Activated naive CD8-positive, alpha-beta T cell treated with anti-CD3 and anti-CD28 coated beads, Interleukin-2, amount 10 ng/mL, durations not matched to agents 7 days and 5 days (primary cell): ENCODE measurements around the gene CLEC4M. TPM values are rescaled to one million over a fixed set of nuclear protein-coding genes. Genes with fewer than 3 reads are reported as not detected.
"Not testable (repeated sequence)": the region's sequence is repeated elsewhere in the genome, so short reads cannot be mapped to it uniquely, and the experiment has no call there.

Source experiments
- ATAC-seq: fragments of 150-1000 bp; cut with Tn5 transposase; one replicate; pipeline ENCODE4 v1.10.0; 2021; ENCODE audit warnings: low read depth, moderate library complexity
- POLR2A ChIA-PET: fragments of 350-600 bp; sonication (Branson Sonifier 250); formaldehyde crosslinking; loops from one replicate; lab custom pipeline; 2021; ENCODE audit warnings: antibody characterized with exemption; lab: Charles Lee
- DNase-seq: peaks from one replicate; pipeline ENCODE4 v3.0.0; 2021
- H3K27ac Mint-ChIP-seq: one replicate; pipeline ENCODE4 v1.8.0; 2022; ENCODE audit warnings: mild to moderate bottlenecking, mixed read lengths
- H3K27me3 Mint-ChIP-seq: one replicate; pipeline ENCODE4 v1.8.0; 2022; ENCODE audit warnings: mild to moderate bottlenecking, moderate library complexity, mixed read lengths
- H3K36me3 Mint-ChIP-seq: one replicate; pipeline ENCODE4 v1.8.0; 2021; ENCODE audit warnings: mild to moderate bottlenecking, mixed read lengths
- H3K4me1 Mint-ChIP-seq: one replicate; pipeline ENCODE4 v1.8.0; 2021; ENCODE audit warnings: mixed read lengths
- H3K4me3 Mint-ChIP-seq: one replicate; pipeline ENCODE4 v1.8.0; 2022; ENCODE audit warnings: mild to moderate bottlenecking, moderate library complexity, mixed read lengths
- H3K9me3 Mint-ChIP-seq: one replicate; pipeline ENCODE4 v1.8.0; 2021; ENCODE audit warnings: mixed read lengths
- total RNA-seq, 2 experiments: library from RNA; stranded (reverse); gene quantifications; one replicate each; pipeline ENCODE4 v1.2.3, GENCODE V29; 2021

Gene CLEC4M
- total RNA-seq, 2 experiments from 2014 or later, result not detected

DNA sequence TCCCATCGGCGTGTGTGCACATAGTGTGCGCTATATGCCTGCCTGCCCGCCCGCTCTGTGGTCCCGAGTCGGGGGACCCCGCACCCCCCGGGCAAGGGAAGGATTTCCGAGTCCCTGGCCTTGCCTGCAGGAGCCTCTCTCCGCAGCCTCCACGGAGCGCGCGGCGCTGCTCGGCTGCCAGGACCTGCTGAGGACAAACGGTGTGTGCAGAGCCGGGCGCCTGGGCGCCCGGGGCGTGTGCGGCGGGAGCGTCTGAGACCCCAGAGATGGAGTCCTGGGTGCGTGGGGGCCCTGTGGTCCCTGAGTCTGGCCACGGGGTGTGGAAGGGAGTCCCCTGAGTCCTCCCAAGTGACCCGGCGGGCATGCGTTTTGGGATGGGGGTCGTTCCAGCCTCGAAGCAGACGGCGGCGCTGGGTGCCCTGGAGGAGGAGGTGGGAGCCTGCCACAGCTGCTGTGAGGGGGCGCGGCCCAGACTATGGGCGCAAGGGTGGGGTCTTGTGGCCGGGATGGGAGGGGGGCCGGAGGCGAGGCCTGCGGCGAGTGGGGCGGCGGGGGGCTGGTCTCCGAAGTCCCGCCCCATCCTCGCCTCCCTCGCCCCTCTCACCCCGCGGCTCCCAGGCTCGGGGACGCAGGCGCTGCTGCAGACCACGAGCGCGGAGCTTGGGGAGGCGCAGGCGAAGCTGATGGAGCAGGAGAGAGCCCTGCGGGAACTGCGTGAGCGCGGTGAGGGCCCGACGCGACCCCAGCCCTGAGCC lies 25.3 kb downstream of the CLEC4M start:
- POLR2A ChIA-PET, result no interaction called here
- no peak overlapping the region for H3K27ac Mint-ChIP-seq

DNA sequence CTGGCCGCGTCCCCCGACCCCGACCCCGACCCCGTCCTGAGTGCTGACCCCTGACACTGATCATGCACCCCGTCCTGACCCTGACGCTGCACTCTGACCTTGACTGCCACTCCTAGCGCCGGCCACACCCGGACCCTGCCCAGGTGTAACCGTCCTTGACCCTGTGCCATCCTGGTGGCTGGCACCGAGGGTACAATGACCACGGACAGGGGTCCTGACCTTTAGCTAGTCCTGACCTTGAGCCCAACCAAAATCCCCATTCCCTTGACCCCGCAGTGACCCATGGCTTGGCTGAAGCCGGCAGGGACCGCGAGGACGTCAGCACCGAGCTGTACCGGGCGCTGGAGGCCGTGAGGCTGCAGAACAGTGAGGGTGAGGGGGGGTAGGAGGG lies 25.9 kb downstream of the CLEC4M start:
- DNase-seq (no peak), ATAC-seq (no peak)
- Mint-ChIP-seq H3K4me1 (peaks cover 3% of the 10 kb centered on the region), H3K27me3 (peaks cover 50% of the 10 kb centered on the region), H3K36me3 (no peaks in the 10 kb centered on the region), H3K9me3 (peaks cover 2% of the 10 kb centered on the region), H3K27ac (no peak overlapping the region), H3K4me3 (no peak overlapping the region)
- POLR2A ChIA-PET, result no interaction called here

More for the DNA sequence above, 25.3 kb downstream of the CLEC4M start:
- no peak for DNase-seq
- peaks cover 3% of the 10 kb centered on the region for H3K4me1 Mint-ChIP-seq
- H3K9me3 Mint-ChIP-seq, result peaks cover 2% of the 10 kb centered on the region
- no peak overlapping the region for H3K4me3 Mint-ChIP-seq
- H3K27me3 Mint-ChIP-seq, result peaks cover 55% of the 10 kb centered on the region
- no peak for ATAC-seq
- H3K36me3 Mint-ChIP-seq, result no peaks in the 10 kb centered on the region

DNA sequence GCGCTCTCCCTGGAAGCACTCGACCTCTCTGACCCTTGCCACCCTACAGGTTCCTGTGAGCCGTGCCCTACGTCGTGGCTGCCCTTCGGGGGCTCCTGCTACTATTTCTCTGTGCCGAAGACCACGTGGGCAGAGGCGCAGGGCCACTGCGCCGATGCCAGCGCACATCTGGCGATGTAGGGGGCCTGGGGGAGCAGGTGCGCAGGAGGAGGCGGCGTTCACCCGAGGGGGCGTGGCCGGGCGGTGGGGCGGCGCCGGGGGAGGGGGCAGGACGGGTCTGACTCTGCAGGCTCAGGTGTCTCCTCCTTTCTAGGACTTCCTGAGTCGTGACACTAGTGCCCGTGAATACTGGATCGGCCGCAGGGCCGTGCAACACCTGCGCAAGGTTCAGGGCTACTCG lies 26.4 kb downstream of the CLEC4M start:
- Mint-ChIP-seq H3K27ac (no peak overlapping the region), H3K9me3 (peaks cover 2% of the 10 kb centered on the region), H3K27me3 (peaks cover 46% of the 10 kb centered on the region), H3K4me3 (no peak overlapping the region), H3K4me1 (peaks cover 3% of the 10 kb centered on the region), H3K36me3 (no peaks in the 10 kb centered on the region)
- ATAC-seq (no peak), DNase-seq (no peak)
- POLR2A ChIA-PET, result no interaction called here

DNA sequence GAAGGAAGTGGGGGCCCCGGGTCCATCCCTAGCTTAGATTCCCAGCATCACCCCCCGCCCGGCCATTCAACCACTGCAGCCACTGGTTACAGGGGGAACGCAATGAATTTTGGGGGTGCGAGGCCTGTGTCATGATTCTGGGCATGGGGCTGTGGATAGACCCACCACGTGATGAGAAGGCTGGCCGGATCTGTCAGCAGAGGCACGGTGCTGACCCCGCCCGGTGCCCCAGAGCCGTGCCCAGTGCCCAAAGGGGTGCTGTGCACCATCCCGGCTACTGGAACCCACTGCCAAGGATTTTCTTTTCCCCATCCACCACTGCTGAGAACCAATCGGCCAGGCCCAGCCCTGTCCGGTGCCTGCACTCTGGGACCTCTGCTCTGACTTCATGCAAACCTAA lies 27.4 kb downstream of the CLEC4M start:
- no peak overlapping the region for H3K27ac Mint-ChIP-seq

DNA sequence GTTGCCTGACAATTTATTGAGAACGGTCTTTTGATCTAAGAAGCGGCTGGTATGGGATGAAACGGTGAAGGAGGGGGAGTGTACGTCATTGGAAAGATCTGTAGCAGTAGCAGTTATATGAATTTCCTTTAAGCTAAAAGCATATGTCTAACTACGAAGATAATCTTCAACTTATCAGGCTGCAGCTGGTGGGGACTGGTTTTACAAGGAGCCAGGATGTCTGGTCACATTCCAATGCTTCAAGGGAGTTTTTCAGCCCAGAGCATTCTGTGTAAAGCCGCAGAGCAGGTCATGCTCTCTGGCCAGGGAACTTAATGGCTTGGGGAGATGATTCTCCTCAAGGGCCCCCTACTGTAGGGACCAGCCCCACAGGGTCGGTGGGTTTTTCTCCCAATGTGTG lies 29.2 kb downstream of the CLEC4M start:
- POLR2A ChIA-PET, result interaction anchor here (0.6 kb wide), 1 partner anchor 445 kb away, joined by 5 read pairs; no protein-coding TSS in a partner anchor
- Mint-ChIP-seq H3K27ac (no peak overlapping the region), H3K36me3 (no peaks in the 10 kb centered on the region), H3K4me3 (no peak overlapping the region), H3K9me3 (no peaks in the 10 kb centered on the region), H3K27me3 (peaks cover 28% of the 10 kb centered on the region), H3K4me1 (peaks cover 1% of the 10 kb centered on the region)
- DNase-seq (no peak), ATAC-seq (no peak)

More for the DNA sequence above, 27.4 kb downstream of the CLEC4M start:
- H3K4me1 Mint-ChIP-seq, result peaks cover 3% of the 10 kb centered on the region
- DNase-seq, result no peak
- H3K36me3 Mint-ChIP-seq, result no peaks in the 10 kb centered on the region
- no peak for ATAC-seq
- peaks cover 40% of the 10 kb centered on the region for H3K27me3 Mint-ChIP-seq
- H3K9me3 Mint-ChIP-seq, result peaks cover 2% of the 10 kb centered on the region
- POLR2A ChIA-PET, result no interaction called here
- no peak overlapping the region for H3K4me3 Mint-ChIP-seq

DNA sequence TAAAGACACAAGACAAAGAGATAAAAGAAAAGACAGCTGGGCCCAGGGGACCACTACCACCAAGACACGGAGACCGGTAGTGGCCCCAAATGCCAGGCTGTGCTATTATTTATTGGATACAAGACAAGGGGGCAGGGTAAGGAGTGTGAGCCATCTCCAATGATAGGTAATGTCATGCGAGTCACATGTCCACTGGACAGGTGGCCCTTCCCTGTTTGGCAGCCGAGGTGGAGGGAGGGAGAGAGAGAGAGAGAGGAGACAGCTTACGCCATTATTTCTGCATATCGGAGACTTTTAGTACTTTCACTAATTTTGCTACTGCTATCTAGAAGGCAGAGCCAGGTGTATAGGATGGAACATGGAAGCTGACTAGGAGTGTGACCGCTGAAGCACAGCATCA lies 29.7 kb downstream of the CLEC4M start:
- H3K36me3 Mint-ChIP-seq, H3K4me3 Mint-ChIP-seq, H3K27ac Mint-ChIP-seq, ATAC-seq, DNase-seq, H3K4me1 Mint-ChIP-seq, H3K9me3 Mint-ChIP-seq: not testable (repeated sequence)
- POLR2A ChIA-PET, result interaction anchor here (0.6 kb wide), 1 partner anchor 444 kb away, joined by 5 read pairs; no protein-coding TSS in a partner anchor
- H3K27me3 Mint-ChIP-seq, result peaks cover 25% of the 10 kb centered on the region

DNA sequence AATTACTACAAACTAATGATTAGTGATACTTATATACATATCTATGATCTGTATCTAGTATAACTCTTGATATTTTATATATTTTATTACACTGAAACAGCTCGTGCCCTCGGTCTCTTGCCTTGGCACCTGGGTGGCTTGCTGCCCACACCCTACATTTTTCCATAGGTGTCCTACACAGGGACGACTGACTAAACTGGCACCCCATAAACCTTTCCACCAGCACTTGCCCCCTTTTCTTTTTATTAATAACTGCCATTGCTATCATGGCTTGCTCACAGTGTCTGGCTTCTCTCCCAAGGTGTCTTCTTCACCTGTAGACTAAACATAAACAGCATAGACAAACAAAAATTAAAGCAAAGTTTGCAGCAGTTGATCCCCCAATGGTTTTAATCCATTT lies 30.4 kb downstream of the CLEC4M start:
- Mint-ChIP-seq H3K4me3 (no peak overlapping the region), H3K9me3 (no peaks in the 10 kb centered on the region), H3K27ac (no peak overlapping the region), H3K27me3 (peaks cover 22% of the 10 kb centered on the region), H3K4me1 (no peaks in the 10 kb centered on the region), H3K36me3 (no peaks in the 10 kb centered on the region)
- DNase-seq (no peak), ATAC-seq (no peak)
- POLR2A ChIA-PET, result no interaction called here

DNA sequence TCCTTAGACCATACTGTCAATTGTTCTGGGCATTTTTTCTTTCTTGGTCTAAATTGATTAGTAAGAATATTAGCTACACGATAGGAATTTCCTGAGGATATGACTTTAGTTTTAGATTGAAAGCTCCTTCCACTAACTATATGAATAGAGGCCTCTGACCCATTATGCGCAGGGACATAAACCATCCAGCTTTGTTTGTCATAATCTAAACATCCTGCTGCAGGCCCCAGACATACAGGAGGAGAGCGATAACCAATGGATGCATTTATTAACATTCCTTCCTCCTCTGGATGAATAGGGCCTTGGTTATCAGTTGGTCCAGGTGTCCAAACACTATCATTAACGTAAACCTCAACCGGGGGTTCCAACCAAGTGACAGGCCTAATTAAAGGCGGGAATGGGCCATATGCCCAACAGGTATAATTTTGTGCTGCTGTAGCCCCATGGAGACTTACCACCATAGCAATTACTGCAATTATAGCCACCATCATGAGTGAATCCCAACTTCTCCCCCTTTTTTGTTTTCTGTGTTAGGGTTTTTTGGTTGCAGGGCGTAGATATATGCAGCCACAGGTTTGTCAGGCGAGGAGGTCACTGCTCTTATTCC lies 32.6 kb downstream of the CLEC4M start:
- no peaks in the 10 kb centered on the region for H3K9me3 Mint-ChIP-seq
- H3K4me1 Mint-ChIP-seq, result peaks cover 2% of the 10 kb centered on the region
- no peak overlapping the region for H3K4me3 Mint-ChIP-seq
- no peaks in the 10 kb centered on the region for H3K36me3 Mint-ChIP-seq
- H3K27ac Mint-ChIP-seq, result no peak overlapping the region
- peaks cover 26% of the 10 kb centered on the region for H3K27me3 Mint-ChIP-seq
- DNase-seq, result no peak
- no peak for ATAC-seq
- POLR2A ChIA-PET, result no interaction called here

DNA sequence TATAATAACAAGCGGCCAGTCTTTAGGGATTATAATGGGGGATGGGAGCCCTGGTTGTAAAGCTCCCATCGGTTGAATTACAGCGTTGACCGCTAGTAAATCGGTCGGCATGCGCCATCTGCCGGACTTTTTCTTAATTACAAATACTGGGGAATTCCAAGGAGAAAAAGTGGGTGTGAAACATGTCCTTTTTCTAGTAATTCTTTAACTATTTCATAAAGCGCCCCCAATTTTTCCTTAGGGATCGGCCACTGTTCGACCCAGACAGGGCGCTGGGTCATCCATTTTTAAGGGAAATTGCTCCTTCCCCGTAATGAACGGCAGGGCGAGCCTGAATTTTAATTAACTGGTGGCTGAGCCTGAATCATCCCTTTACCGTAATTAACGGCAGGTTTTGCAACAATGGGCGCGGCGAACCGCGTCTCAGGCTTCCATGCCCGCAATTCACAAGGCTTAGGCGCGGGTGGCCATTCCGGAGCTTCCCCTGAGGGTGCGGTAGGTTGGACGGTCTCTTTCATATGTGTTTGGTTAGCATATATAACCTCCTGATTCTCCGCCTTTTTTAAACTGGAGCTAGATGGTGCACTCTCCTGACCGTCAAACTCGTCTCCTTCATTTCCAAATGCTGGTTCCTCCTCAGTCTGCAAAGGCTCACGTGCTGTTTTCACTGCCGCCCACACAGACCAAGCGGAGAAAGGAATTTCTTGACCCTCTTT lies 36.8 kb downstream of the CLEC4M start:
- no peak for ATAC-seq
- POLR2A ChIA-PET, result interaction anchor here (0.6 to 1.8 kb wide), 5 partner anchors 119 to 1896 kb away, joined by 3 to 8 read pairs (median 4); partner anchors contain the start of genes PET100, TRAPPC5 and XAB2
- Mint-ChIP-seq H3K4me3 (peak overlapping the region; percentile 22), H3K4me1 (peaks cover 2% of the 10 kb centered on the region), H3K27me3 (peaks cover 52% of the 10 kb centered on the region), H3K36me3 (no peaks in the 10 kb centered on the region), H3K9me3 (peaks cover 6% of the 10 kb centered on the region), H3K27ac (no peak overlapping the region)
- DNase-seq, result no peak

DNA sequence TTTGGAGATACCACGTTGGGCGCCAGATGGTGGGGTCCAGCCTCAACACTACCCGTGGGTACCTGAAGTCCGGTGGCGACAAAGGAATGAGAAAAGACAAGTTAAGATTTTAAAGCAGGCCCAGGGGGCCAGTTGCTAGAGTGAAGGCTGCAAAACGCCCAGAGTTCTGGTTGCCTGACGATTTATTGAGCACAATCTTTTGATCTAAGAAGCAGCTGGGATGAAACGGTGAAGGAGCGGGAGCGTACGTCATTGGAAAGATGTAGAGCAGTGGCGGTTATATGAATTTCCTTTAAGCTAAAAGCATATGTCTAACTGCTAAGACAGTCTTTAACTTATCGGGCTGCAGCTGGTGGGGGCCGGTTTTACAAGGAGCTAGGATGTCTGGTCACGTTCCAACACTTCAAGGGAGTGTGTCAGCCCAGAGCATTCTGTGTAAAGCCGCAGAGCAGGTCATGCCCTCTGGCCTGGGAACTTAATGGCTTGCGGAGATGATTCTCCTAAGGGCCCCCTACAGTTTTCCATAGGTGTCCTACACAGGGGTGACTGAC lies 38.1 kb downstream of the CLEC4M start:
- peak overlapping the region; percentile 46 for H3K27ac Mint-ChIP-seq
- ATAC-seq (no peak), DNase-seq (no peak)
- H3K9me3 Mint-ChIP-seq, result peaks cover 6% of the 10 kb centered on the region
- no peaks in the 10 kb centered on the region for H3K36me3 Mint-ChIP-seq
- H3K4me1 Mint-ChIP-seq, result peaks cover 2% of the 10 kb centered on the region
- H3K27me3 Mint-ChIP-seq, result peaks cover 61% of the 10 kb centered on the region
- POLR2A ChIA-PET, result interaction anchor here (1.0 to 1.5 kb wide), 2 partner anchors 120 to 172 kb away, joined by 4 read pairs; partner anchors contain the start of genes PET100, TRAPPC5 and XAB2
- no peak overlapping the region for H3K4me3 Mint-ChIP-seq

DNA sequence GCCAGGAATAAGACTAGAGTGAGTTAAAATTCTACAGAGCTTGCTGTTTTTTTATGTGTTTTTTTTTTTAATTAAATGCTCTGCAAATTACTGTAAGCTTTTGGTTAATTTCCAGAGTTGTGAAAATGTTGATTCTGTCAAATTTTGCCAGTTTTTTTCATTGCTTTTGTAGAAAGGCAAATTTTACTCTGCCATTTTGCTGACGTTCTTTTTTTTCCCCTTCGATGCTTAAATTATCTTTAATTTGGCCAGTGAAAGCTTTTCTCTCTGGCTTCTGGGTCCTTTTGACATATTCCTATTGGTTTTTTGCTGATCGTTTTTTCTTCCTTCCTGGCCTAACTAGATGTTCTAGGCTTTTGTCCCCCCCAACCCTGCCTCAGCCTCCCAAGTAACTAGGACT lies 43.2 kb downstream of the CLEC4M start:
- POLR2A ChIA-PET, result no interaction called here
- ATAC-seq (no peak), DNase-seq (no peak)
- no peak overlapping the region for H3K4me3 Mint-ChIP-seq
- H3K36me3 Mint-ChIP-seq, result no peaks in the 10 kb centered on the region
- peaks cover 11% of the 10 kb centered on the region for H3K9me3 Mint-ChIP-seq
- H3K27ac Mint-ChIP-seq, result no peak overlapping the region
- peaks cover 9% of the 10 kb centered on the region for H3K4me1 Mint-ChIP-seq
- peaks cover 50% of the 10 kb centered on the region for H3K27me3 Mint-ChIP-seq

DNA sequence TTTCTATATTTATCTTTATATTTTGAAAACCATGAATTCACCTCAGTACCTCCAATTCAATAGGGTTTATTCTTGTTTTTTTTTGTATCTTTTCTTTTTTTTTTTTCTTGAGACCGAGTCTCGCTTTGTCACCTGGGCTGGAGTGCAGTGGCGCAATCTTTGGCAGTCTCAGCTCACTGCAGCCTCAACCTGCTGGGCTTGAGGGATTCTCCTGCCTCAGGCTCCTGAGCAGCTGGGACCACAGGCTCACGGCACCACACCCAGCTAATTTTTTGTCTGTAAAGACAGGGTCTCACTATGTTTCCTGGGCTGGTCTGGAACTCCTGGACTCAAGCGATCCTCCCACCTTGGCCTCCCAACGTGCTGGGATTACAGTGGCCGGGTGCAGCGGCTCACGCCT lies 43.8 kb downstream of the CLEC4M start:
- no peak overlapping the region for H3K27ac Mint-ChIP-seq
- peaks cover 13% of the 10 kb centered on the region for H3K9me3 Mint-ChIP-seq
- H3K36me3 Mint-ChIP-seq, result no peaks in the 10 kb centered on the region
- no peak for ATAC-seq
- POLR2A ChIA-PET, result no interaction called here
- peaks cover 54% of the 10 kb centered on the region for H3K27me3 Mint-ChIP-seq
- peaks cover 9% of the 10 kb centered on the region for H3K4me1 Mint-ChIP-seq
- H3K4me3 Mint-ChIP-seq, result no peak overlapping the region
- no peak for DNase-seq

DNA sequence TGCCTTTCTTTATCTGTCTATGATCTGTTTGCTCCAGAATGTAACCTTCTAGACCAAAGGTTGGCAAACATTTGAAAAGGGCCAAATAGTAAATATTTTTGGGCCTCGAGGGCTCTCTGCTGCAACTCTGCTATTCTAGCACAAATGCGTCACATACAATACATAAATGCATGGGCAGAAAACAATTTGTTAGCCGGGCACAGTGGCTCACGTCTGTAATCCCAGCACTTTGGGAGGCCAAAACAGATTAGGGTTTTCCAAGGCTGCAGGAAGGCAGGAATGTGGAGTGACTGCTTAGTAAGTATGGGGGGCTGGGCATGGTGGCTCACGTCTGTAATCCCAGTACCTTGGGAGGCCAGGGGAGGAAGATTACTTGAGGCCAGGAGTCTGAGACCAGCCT lies 45.1 kb downstream of the CLEC4M start:
- H3K9me3 Mint-ChIP-seq, result peaks cover 15% of the 10 kb centered on the region
- H3K4me3 Mint-ChIP-seq, result no peak overlapping the region
- POLR2A ChIA-PET, result no interaction called here
- H3K36me3 Mint-ChIP-seq, result no peaks in the 10 kb centered on the region
- H3K27me3 Mint-ChIP-seq, result peaks cover 45% of the 10 kb centered on the region
- H3K27ac Mint-ChIP-seq, result no peak overlapping the region
- DNase-seq (no peak), ATAC-seq (no peak)
- H3K4me1 Mint-ChIP-seq, result peaks cover 9% of the 10 kb centered on the region
